IMR-90 (cell line): ENCODE results near the gene MFGE8. TPM values are rescaled to one million over a fixed set of nuclear protein-coding genes. Genes with fewer than 3 reads are reported as not detected.

Experiments
- CTCF ChIP-seq: conservative IDR thresholded peaks from 2 replicates; pipeline ENCODE4 v1.5.1; 2012; ENCODE audit warnings: mild to moderate bottlenecking, low read depth, low read length, improper control_type of control experiment
- polyA plus RNA-seq, 3 experiments: library from polyadenylated mRNA; depleted of rRNA; stranded (reverse); fragments of >200 nt; gene quantifications; 2 replicates each; pipeline ENCODE4 v1.2.3, GENCODE V29; 2012; ENCODE audit warnings: low replicate concordance in 1 of 3
- total RNA-seq: library from RNA; depleted of rRNA; stranded (reverse); fragments of >200 nt; gene quantifications from 2 replicates; pipeline ENCODE4 v1.2.3, GENCODE V29; 2012

Gene MFGE8
- total and polyA plus RNA-seq, 2 of the 4 experiments (the other 2 are of a cell fraction), result 232 to 1,912 TPM

- TF ChIP-seq CTCF, result no peak
Observed at GRCh38 chr15:88908697-88909621, 4.2 kb downstream of the MFGE8 start (continued).
